Gastroesophageal sphincter (tissue), 4 donors: ENCODE results near the gene CELSR3. TPM values are rescaled to one million over a fixed set of nuclear protein-coding genes. Genes with fewer than 3 reads are reported as not detected.

Experiments
- ATAC-seq: fragments of 150-250 bp; one replicate; pipeline ENCODE4 v1.9.1; 2016; ENCODE audit warnings: mild to moderate bottlenecking, moderate library complexity
- H3K27ac ChIP-seq, 4 donors: fragments of 200-600 bp; sonication (generic) in 3 of 4; 1 replicate in 3 of 4; 2 replicates in 1 of 4; pipeline ENCODE4 v1.5.1; 2016 to 2019
- H3K27me3 ChIP-seq: fragments of 200-600 bp; sonication (generic); one replicate; pipeline ENCODE4 v1.5.1; 2019
- H3K36me3 ChIP-seq, 2 donors: fragments of 200-600 bp; sonication (generic); one replicate each; pipeline ENCODE4 v1.5.1; 2019; ENCODE audit warnings: control low read depth in 1 of 2
- H3K4me1 ChIP-seq, 3 donors: fragments of 200-600 bp; sonication (generic); 1 replicate in 2 of 3; 2 replicates in 1 of 3; pipeline ENCODE4 v1.5.1; 2016 to 2019; ENCODE audit warnings: control low read depth in 2 of 3
- H3K4me3 ChIP-seq, 2 donors: fragments of 200-600 bp; sonication (generic); one replicate each; pipeline ENCODE4 v1.5.1; 2019; ENCODE audit warnings: mild to moderate bottlenecking in 1 of 2, moderate library complexity in 1 of 2
- H3K9me3 ChIP-seq, 3 donors: fragments of 200-600 bp; sonication (generic); one replicate each; pipeline ENCODE4 v1.5.1; 2017 to 2019; ENCODE audit warnings: control low read depth in 2 of 3
- CTCF ChIP-seq, 4 experiments: fragments of 200-600 bp in 2 of 4; fragments of 450-650 bp in 2 of 4; sonication (generic) in 1 of 4; IDR thresholded peaks; one replicate each; pipeline ENCODE4 v1.5.1; 2017 to 2019; ENCODE audit warnings: antibody characterized with exemption in 4 of 4, mild to moderate bottlenecking in 2 of 4, moderate library complexity in 2 of 4
- EP300 ChIP-seq: sonication (generic); formaldehyde crosslinking; IDR thresholded peaks from one replicate; pipeline ENCODE4 v1.6.1; 2017; ENCODE audit warnings: antibody characterized with exemption, mild to moderate bottlenecking
- POLR2A ChIP-seq, 2 donors: fragments of 450-650 bp; IDR thresholded peaks; one replicate each; pipeline ENCODE4 v1.6.1; 2017; ENCODE audit warnings: antibody characterized with exemption in 2 of 2, mild to moderate bottlenecking in 2 of 2, moderate library complexity in 1 of 2
- POLR2AphosphoS5 ChIP-seq: sonication (generic); formaldehyde crosslinking; IDR thresholded peaks from one replicate; pipeline ENCODE4 v1.6.1; 2017; ENCODE audit warnings: antibody characterized with exemption
- WGBS, 2 donors: methylation state at CpG; one replicate each; pipeline ENCODE4 v1.1.5; 2018; ENCODE audit warnings: low coverage in 1 of 2; 5-methylcytosine and 5-hydroxymethylcytosine counted together
- total RNA-seq, 4 donors: library from RNA; depleted of rRNA; stranded (reverse); fragments of >200 nt; gene quantifications; one replicate each; pipeline ENCODE4 v1.1.0, GENCODE V29; 2016

Gene CELSR3
- total RNA-seq, 4 donors from 2014 or later = 0.40 to 1.0 (median 0.66) TPM

DNA sequence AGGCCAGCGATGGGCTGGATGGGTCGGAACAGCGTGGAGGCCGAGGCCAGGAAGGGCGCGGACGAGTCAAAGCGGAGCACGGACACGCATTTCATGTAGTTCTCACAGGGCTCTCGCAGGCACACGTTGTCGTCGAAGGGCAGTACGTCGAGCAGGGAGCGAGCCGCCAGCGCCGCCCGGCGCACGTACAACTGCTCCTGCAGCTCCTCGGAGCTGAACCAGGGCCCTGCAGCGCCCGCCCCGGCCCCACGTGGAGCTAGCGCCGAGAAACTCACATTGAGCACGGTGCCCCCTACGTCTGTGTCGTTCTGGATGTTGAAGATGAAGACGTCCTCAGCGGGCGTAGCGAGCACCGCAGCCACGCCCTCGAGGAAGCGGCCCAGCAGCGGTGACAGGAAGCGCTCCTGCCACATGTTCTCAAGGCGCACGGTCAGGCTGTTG is 5.8 kb downstream of the CELSR3 start:
- Histone ChIP-seq H3K4me1 (peaks cover 0 to 30% (median 12%) of the 10 kb centered on the region in 3 donors), H3K36me3 (no peaks in the 10 kb centered on the region), H3K27ac (peak overlapping the region in 3 of 4 donors; percentile 80 to 88 (median 82)), H3K9me3 (no peaks in the 10 kb centered on the region), H3K4me3 (peak overlapping the region; percentile 39 to 70), H3K27me3 (peaks cover 35% of the 10 kb centered on the region)
- no peak for TF ChIP-seq EP300
- TF ChIP-seq CTCF (IDR thresholded peaks at IDR 0.05) = no peak
- TF ChIP-seq POLR2AphosphoS5 = no peak
- no peak for TF ChIP-seq POLR2A (IDR thresholded peaks at IDR 0.05)
- no CpG with 5 or more reads among the region's 45 CpGs for WGBS, 2 donors
- no peak for ATAC-seq

GRCh38 chr3:48656061-48656840 is 6.4 kb downstream of the CELSR3 start:
- Histone ChIP-seq H3K27ac (peak overlapping the region in 3 of 4 donors; percentile 80 to 88 (median 82)), H3K4me3 (peak overlapping the region; percentile 39 to 70)
- WGBS, 2 donors = no CpG with 5 or more reads among the region's 94 CpGs

DNA sequence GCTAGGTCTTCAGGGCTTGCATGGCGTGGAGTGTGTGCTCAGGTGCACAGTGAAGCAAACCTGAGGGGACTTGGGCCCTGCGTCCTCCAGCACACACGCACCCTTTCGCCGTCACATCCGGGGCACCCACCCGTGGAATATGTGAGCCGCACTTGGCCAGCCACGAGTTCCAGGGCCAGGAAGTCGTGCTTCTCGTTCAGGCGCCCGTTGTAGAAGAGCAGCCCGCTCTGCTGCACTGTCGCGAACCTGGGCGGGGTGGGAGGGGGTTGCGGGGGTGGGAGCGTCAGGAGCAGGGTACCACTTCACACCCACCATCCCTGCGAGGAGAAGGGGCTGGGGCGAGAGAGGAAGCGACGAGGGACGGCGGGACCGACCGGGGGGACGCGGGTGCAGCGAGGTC is 7.1 kb downstream of the CELSR3 start:
- H3K27ac ChIP-seq = peak overlapping the region in 3 of 4 donors; percentile 80 to 88 (median 82)

More at GRCh38 chr3:48656061-48656840, 6.4 kb downstream of the CELSR3 start:
- Histone ChIP-seq H3K9me3 (no peaks in the 10 kb centered on the region), H3K4me1 (peaks cover 0 to 24% (median 10%) of the 10 kb centered on the region in 3 donors), H3K36me3 (no peaks in the 10 kb centered on the region), H3K27me3 (peaks cover 29% of the 10 kb centered on the region)
- peak in 3 of 4 experiments; percentile 76 to 87 (median 79) for TF ChIP-seq CTCF (IDR thresholded peaks at IDR 0.05)
- no peak for TF ChIP-seq POLR2A (IDR thresholded peaks at IDR 0.05)
- TF ChIP-seq EP300 = no peak
- peak; percentile 36 for TF ChIP-seq POLR2AphosphoS5
- peak; percentile 90 for ATAC-seq

GRCh38 chr3:48655063-48655462 is 7.6 kb downstream of the CELSR3 start:
- Histone ChIP-seq H3K9me3 (no peaks in the 10 kb centered on the region), H3K27ac (peak overlapping the region in 2 of 4 donors; percentile 80 to 88), H3K4me3 (no peak overlapping the region), H3K4me1 (peaks cover 0 to 20% (median 8%) of the 10 kb centered on the region in 3 donors), H3K36me3 (no peaks in the 10 kb centered on the region), H3K27me3 (peaks cover 17% of the 10 kb centered on the region)
- 91% methylated on average over 4 of the region's 12 CpGs; no CpG with 5 or more reads in 1 of the 2 donors for WGBS, 2 donors
- no peak for ATAC-seq
- TF ChIP-seq EP300 (no peak), POLR2AphosphoS5 (no peak), POLR2A (IDR thresholded peaks at IDR 0.05) (no peak), CTCF (IDR thresholded peaks at IDR 0.05) (no peak)

More for the DNA sequence above, 7.1 kb downstream of the CELSR3 start:
- TF ChIP-seq EP300 = no peak
- TF ChIP-seq CTCF (IDR thresholded peaks at IDR 0.05) = no peak
- TF ChIP-seq POLR2A (IDR thresholded peaks at IDR 0.05) = no peak
- no peak for TF ChIP-seq POLR2AphosphoS5
- Histone ChIP-seq H3K4me3 (peak overlapping the region; percentile 39 to 70), H3K27me3 (peaks cover 23% of the 10 kb centered on the region), H3K9me3 (no peaks in the 10 kb centered on the region), H3K4me1 (peaks cover 0 to 20% (median 8%) of the 10 kb centered on the region in 3 donors), H3K36me3 (no peaks in the 10 kb centered on the region)
- WGBS, 2 donors = no CpG with 5 or more reads among the region's 30 CpGs
- ATAC-seq = no peak
